ENCODE results near the gene KIAA1549.
"Not testable (repeated sequence)": the region's sequence is repeated elsewhere in the genome, so short reads cannot be mapped to it uniquely, and the experiment has no call there.

Gene KIAA1549

GRCh38 chr7:138798836-138799235 is 182.4 kb downstream of the KIAA1549 start:
- no peak for DNase-seq

DNA sequence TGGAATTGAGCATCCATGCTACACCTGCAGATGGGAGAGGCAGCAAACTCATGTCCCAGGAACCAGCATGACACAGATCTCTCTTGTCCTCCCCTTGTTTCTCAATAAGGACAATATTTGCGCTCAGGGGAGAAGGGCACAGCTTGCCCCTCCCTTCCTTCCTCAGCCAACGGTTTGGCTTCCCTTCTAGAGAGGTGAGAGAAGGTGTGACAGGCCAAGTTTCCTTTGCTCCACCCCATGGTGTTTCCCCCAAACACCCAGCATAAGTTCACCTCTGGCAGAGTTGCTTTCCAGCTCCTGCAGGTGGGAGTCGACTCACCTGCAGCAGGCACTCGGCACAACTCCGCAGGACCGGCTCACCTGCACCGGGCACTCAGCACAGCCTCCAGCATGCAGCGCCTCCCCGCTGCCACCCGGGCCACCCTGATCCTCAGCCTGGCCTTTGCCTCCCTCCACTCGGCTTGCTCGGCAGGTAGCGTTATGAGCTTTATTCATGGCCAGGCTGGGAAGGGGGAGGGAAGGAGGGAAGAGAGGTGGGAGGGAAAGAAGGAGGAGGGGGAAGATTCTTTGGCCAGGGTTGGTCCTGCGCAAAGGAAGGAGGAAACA is 183.4 kb downstream of the KIAA1549 start, which contains the start of the genes ATP6V0A4 and TMEM213:
Gene ATP6V0A4, minus strand, starts transcription at position 482 of the 606 bp plus-strand sequence. CDS start 26,949 bp downstream, outside the sequence.
Gene TMEM213, plus strand, starts transcription at position 280 of the 606 bp plus-strand sequence. Its CDS starts 111 bp downstream, at position 391.
- no peak for DNase-seq

GRCh38 chr7:138797046-138797445 is 184.1 kb downstream of the KIAA1549 start:
- not testable (repeated sequence) for DNase-seq

DNA sequence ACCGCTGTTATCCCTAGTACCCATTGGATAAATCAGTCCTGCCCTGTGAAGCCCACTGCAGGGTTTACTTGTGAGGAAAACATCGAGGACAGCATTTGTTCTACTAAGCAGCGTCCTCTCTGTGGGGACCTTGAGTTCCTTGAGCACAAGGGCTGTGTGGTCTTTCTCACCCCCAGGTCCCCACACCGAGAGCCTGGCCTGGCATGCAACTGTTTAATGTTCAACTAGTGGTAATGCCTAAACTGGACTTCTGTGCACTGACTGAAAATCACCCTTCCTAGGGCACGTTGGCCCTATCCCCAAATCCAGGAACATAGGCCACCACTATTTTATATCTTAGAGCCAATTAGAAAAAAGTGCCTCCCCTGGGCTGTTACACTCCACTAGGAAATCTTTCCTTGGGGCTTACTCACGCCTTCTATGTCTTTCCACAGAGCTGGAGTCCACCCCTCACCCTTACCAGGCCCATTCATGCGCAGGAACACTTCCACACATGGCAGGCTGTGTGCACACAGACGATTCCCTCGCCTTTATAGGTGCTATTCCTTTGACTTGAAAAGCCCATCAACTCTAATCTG is 185.1 kb downstream of the KIAA1549 start:
- no peak for DNase-seq

GRCh38 chr7:138785587-138786437 is 195.4 kb downstream of the KIAA1549 start:
- no peak for DNase-seq

- no peak for DNase-seq
Observed at GRCh38 chr7:138784692-138785091, 196.5 kb downstream of the KIAA1549 start.

Data from femur (tissue), 1 donor.